GM18526 (cell line): Measurements from ENCODE around the gene FAM110D.

Experiments used
- POLR2A ChIP-seq: IDR thresholded peaks from 3 replicates; pipeline ENCODE4 v1.6.1; 2011; ENCODE audit not compliant: insufficient read length; ENCODE audit errors: extremely low read depth

Gene FAM110D

DNA sequence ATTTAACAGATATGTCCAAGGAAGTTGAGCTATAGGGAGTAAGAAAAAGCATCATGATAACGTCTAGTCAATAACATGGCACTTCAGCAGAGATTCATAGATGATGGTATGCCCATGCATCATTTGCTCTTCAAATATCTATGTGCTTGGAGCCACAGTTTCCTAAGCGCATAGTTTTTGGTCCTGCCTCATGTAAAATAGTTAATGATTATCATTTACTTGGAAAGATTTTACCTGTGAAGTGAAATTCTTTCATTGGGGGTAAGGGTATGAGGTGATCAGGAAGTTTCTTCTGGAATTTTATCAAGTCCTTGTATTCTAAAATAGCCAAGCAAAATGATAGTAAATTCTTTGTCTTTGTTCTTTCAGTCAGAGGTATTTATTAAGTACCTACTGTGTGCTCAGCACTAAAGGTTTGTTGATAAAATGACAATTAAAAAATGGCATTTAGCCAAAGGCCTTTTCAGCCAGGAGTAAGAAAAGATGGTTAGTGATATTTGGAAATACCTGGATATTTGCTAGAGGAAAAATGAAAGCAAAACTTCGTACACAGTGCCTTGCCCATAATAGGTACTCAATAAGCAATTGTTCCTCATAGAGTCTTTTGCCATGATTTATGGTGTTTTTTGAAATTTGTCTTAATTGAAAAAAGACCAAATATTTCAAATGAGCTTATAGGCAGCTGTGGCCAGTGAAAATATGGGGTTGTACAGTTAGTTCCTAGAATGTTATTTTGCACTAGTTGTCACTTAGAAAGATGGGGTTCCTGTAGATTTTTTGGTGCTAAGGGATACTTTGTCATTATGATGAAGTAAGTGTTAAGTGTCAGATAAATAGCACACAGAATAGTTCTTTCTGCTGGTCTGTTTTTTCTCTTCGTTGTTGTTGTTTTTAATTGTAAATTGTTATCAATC is 34.2 kb upstream of the FAM110D start:
- TF ChIP-seq POLR2A, result no peak

DNA sequence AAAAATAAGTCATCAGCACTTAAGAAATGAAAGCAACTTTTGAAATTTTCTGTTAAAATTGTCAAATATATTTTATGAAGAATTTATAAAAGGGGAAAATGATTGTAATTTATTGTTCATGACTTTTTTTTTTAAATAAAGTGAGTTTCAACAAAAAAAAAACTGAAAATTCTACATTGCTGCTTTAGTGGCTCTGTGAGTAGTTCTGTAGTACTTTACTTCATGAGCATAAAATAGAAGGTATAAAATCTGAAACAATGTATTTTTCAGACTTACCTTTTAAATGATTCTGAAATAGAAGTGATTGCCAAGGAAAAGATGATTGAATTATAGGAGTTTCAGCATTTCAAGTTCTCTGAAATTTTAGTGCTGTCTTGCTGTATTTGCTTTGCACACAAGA is 33.5 kb upstream of the FAM110D start:
- TF ChIP-seq POLR2A, result no peak

DNA sequence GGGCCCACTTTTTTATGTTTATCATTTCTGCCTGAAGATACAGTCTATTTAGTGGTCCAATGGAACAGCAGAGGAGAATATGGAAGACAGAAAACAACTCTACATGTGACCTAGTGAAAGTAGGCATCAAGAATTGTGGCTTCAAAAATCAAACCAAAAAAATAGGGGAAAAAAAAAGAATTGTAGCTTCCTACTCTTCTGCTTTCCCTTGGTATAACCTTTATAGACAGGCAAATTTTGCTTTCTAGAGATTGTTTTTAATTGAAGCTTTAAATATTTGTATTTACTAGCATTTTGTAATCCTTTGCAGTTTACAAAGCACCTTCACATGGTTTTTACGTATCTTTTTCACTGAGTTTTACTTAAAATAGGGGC is 32.9 kb upstream of the FAM110D start:
- TF ChIP-seq POLR2A, result no peak

DNA sequence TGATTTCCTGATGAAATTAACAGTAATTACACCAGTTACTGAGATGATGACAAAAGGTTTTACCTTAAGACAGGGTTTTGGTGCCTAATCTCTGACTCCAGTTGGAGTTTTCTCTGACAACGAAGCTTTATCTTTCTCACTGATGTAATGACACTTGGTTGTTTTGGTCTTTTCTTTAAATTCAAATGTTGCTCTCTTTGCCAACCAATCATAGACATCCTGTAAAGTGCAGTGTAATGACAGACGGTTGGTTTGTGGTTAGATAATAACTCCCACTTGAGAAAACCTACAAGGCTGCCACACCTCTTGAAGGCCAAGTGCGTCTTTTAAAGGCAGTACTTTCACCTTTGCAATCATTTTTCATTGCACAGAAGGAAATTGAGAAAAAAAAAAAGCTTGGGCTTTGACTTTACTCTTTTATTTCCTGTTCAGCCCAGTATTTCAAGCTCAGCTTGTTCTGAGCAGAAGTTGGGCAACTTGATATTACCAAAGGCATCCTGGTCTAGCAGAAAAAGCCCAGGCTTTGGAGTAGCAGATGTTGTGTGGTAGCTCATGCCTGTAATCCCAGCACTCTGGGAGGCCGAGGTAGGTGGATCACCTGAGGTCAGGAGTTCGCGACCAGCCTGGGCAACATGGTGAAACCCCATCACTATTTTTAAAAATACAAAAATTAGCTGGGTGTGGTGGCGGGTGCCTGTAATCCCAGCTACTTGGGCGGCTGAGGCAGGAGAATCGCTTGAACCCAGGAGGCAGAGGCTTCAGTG is 32.4 kb upstream of the FAM110D start:
- TF ChIP-seq POLR2A, result no peak

DNA sequence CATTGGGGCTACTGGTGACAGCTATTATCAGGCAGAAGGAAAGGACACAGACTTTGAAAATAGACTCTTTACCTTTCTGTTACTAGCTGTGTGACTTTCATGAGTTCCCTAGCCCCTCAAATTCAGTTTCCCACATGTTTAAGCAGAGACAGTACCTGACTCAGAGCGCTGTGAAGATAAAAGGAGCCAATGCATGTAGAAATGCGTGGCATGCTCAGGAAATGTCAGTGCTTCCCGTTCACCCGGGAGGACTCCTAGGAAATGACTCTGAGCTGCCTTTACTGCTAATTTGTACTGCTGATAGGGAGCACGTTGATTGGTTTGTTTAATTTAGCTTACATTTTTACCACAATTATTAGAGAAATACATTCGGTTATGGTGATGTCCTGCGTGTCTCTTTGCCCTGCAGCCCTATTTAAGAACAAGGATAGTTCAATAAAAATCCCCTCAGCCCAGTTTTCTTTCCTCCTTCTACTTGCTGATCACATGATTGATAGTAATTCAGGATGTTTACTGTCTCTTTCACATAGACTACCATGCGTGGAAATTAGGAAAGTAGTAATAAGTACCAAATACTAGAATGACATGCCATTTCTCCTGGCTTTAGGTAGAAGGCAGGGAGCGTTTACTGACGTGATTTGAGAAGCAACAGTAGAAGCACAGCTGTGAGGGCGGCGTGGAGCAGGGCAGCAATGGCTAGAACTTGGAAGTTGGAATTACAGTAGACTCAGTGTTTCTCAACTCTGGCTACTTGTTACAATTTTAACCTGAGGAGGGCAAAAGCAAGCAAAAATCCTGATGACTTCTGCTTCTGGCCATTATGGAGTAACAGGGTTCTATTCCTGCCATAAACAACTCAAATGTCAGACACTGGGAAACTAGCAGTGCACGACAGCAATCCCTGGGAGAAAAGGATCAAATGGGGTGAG is 31.4 kb upstream of the FAM110D start:
- no peak for TF ChIP-seq POLR2A

DNA sequence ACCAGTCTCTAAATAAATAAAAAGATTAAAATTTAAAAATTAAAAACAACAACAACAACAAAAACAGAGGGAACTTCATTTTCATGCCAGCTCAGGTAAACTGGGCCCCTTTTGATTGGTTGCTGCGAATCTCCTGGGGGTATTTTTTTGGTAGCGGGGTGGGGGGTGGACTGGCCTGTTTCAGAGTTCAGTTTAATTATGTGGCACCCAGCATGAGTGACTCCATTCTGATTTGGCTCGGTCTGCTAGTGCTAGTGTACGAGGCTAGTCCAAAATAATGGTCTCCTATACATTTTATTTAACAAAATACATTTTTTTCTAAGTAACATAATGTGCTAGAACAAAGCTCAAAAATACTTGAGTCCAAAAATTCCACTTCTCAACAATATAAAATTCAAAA is 29.1 kb upstream of the FAM110D start:
- TF ChIP-seq POLR2A, result no peak

DNA sequence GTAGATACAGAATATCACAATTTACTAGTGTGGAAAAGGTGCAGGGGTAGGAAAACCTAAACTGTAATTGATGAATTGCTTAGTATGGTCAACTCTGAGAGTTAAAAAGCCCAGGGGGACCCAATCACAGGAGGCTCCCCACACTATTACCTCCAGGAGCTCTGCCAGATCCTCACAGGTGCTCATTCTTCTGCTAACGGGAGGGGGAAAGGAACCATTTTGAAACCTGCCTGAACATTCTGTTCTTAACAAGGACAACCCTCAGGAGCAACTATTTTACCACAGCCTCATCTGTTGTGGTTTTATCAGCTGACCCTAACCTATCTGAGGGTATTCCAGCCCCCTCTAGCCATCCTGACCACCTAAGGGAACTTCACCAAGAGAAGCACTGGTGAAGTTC is 28.2 kb upstream of the FAM110D start:
- TF ChIP-seq POLR2A, result no peak

DNA sequence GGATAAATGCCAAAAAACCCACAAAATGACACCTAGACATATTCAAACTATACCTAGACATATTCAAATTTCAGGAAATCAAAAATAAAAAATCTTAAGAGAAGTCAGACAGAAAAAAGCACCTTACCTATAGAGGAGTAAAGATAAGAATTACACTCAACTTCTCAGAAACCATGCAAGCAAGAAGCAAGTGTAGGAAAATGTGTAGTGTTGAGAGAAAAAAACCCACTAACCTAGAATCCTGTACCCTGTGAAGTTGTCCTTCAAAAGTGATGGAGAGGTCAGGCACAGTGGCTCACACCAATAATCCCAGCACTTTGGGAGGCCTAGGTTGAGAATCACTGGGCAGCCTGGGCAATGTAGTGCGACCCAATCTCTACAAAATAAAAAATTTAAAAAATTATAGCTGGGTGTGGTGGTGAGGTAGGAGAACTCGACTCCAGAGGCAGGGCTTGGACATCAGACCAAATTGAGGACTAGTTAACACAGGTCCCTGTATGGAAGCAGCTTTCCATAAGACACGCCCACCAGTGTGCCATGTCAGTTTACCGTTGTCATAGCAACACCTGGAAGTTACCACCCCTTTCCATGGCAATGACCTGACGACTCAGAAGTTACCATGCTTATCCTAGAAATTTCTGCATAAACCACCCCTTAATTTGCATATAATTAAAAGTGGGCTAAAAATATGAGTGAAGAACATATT is 26.6 kb upstream of the FAM110D start:
- no peak for TF ChIP-seq POLR2A

DNA sequence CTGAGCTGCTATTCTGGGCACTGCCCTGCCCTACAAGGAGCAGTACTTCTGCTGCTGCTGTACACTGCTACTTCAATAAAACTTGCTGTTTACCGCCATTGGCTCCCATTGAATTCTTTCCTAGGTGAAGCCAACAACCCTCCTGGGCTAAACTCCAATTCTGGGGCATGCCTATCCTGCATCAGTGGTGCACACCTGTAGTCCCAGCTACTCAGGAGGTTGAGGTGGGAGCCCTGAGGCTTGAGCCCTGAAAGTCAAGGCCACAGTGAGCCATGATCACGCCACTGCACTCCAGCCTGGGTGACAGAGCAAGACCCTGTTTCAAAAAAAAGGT is 26.1 kb upstream of the FAM110D start:
- TF ChIP-seq POLR2A, result no peak

DNA sequence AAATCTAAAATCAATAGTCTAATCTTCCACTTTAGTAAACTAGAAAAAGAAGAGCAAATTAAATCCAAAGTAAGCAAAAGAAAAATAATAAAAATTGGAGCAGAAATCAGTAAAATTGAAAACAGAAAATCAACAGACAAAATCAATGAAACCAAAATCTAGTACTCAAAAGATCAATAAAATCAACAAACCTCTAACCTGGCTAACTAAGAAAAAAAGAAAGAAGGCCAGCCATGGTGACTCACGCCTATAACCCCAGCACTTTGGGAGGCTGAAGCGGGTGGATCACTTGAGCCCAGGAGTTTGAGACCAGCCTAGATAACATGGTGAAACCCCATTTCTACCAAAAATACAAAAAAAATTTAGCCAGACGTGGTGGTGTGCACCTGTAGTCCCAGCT is 24.4 kb upstream of the FAM110D start:
- TF ChIP-seq POLR2A, result no peak

DNA sequence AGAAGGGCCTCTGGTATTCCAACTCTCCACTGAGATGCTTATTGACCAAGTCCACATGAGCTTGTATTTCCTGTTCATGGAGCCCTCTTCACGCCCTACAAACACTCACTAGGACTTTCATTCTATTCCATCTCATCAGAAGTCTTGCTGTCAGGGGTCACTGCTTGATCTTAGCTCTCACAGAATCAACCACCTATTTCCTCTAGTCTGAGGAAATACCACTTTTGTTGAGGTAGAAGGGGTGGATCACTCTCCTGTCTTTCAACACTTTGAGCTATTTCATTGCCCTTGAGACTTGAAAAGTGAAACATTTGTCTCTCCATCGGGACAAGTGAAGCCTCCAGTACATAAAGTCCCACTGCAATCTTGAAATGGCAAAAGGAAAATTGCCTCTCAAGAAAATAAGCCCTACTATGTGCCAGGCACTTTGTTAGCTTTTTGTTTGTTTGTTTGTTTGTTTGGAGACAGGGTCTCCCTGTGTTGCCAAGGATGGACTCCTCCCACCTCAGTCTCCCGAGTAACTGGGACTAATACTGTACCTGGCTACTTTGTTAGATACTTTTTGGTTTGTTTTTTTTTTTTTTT is 19.8 kb upstream of the FAM110D start:
- TF ChIP-seq POLR2A, result no peak

DNA sequence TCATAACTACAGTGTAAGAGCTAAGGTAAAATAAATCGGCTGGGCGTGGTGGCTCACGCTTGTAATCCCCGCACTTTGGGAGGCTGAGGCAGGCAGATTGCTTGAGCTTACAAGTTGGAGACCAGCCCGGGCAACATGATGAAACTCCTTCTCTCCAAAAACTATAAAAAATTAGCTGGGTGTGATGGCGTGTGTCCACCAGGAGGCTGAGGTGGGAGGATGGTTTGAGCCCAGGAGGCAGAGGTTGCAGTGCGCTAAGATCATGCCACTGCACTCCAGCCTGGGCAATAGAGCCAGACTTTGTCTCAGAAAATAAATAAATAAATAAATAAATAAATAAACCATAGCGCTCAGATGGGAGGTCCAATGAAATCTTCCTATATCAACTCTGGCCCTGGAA is 16.7 kb upstream of the FAM110D start:
- TF ChIP-seq POLR2A, result no peak

DNA sequence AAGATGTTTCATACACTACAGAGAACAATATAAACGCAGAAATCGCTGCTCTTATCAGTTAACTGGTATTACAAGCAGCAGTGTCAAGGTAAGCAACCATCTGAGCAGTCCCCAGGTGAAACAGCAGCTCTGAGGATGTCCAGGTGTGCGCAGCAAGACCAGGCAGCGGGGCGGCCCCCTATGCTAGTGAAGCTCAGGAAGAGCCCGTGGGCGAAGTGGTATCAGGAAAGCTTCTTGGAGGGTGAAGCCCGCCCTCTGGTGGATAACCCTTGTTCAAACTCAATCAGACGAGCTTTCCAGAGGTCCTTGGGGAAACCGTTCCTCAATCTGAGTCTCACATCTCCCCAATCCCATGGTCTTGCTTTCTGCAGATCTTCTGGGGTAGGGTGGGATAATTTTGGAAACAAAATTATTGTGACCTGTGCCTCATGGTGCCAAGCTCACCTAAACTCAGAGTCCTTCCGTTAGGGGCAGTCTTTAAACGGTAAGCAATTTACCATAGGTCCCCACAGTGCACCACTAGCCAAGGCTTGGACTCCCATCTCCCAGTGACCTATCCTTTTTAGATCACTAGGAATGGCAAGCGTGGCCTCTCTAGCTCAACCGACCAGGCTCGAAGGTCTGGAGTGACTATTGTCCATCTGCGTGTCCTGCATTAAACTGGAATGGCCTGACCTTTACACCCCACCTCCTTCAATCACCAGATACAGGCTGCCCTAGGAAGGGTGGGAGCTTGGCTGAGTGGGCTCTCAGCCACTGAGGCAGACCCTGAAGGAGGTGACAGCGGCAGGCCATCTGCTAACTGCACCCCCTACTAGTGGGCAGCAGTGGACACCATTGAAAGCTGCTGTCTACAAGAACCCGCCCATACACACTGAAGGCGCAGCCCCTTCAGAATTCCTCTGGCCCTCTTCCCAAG is 13.6 kb upstream of the FAM110D start:
- no peak for TF ChIP-seq POLR2A

DNA sequence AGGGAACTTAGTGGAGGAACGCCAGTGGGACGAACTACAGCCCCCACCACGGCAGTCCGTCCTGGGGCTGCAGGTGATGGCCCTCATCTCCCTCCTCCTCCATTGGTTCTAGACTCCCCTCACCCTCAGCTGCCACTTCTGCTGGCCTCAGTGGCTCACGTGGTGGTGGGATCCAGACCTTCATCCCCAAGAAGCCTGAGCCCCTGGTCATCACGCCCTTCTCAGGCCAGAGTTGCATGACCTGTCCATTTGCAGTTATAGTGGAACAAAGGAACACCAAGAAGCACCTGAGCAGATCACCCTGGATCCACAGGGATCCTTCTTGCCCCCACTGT is 13.0 kb upstream of the FAM110D start:
- no peak for TF ChIP-seq POLR2A
